ENCODE data around the gene NTF3.

- TF ChIP-seq CTCF (IDR thresholded peaks at IDR 0.05 in 8 of 11, conservative IDR thresholded peaks at IDR 0.05 in 3 of 11), result no peak
- TF ChIP-seq POLR2AphosphoS5 (IDR thresholded peaks at IDR 0.05), result no peak
Measured at GRCh38 chr12:5476356-5476755, 44.4 kb downstream of the NTF3 start.

All from spleen (tissue), 7 donors.